HAP-1 (cell line): ENCODE results near the gene SH3GLB1.

Experiments used
- DNase-seq, 2 experiments: peaks; one replicate each; pipeline ENCODE4 v3.0.0-alpha.2; 2016 to 2020; ENCODE audit warnings: low spot score in 2 of 2
- H3K27me3 ChIP-seq: fragments of 250-450 bp; sonication (Bioruptor Pico); 2 replicates; pipeline ENCODE4 v1.5.1; 2020; ENCODE audit warnings: low read depth, mild to moderate bottlenecking, moderate library complexity
- H3K36me3 ChIP-seq: fragments of 250-450 bp; sonication (Bioruptor Pico); replicated peaks from 2 replicates; pipeline ENCODE4 v1.5.1; 2020; ENCODE audit warnings: mild to moderate bottlenecking
- H3K4me1 ChIP-seq: fragments of 250-450 bp; sonication (Bioruptor Pico); 2 replicates; pipeline ENCODE4 v1.5.1; 2020; ENCODE audit warnings: mild to moderate bottlenecking
- H3K4me3 ChIP-seq: fragments of 250-450 bp; sonication (Bioruptor Pico); 2 replicates; pipeline ENCODE4 v1.5.1; 2020; ENCODE audit warnings: mild to moderate bottlenecking, moderate library complexity
- H3K9me3 ChIP-seq: fragments of 250-450 bp; sonication (Bioruptor Pico); 2 replicates; pipeline ENCODE4 v1.5.1; 2020; ENCODE audit warnings: mild to moderate bottlenecking, moderate library complexity
- in situ Hi-C: fragments of 300-500 bp; cut with MboI; formaldehyde crosslinking; loops from 3 replicates; pipeline ENCODE4 v1.14.3; 2020; ENCODE audit warnings: low sequenced_read_pairs, inconsistent platforms, mixed read lengths

SH3GLB1 gene

GRCh38 chr1:86708920-86709319 is 4.5 kb downstream of the SH3GLB1 start:
- in situ Hi-C loops, result no loop called here
- Histone ChIP-seq H3K4me3 (no peak overlapping the region), H3K4me1 (peaks cover 11% of the 10 kb centered on the region), H3K36me3 (no peaks in the 10 kb centered on the region; the same call in none of the 2 replicates), H3K27me3 (no peaks in the 10 kb centered on the region), H3K9me3 (no peaks in the 10 kb centered on the region)
- DNase-seq, result no peak

- Histone ChIP-seq H3K36me3 (no peaks in the 10 kb centered on the region; the same call in 1 of the 2 replicates), H3K9me3 (no peaks in the 10 kb centered on the region), H3K4me3 (no peak overlapping the region), H3K27me3 (no peaks in the 10 kb centered on the region), H3K4me1 (peaks cover 4% of the 10 kb centered on the region; the same call in 1 of the 2 replicates)
- no peak for DNase-seq
- in situ Hi-C loops, result no loop called here
Observed at GRCh38 chr1:86712088-86712860, 7.9 kb downstream of the SH3GLB1 start.

DNA sequence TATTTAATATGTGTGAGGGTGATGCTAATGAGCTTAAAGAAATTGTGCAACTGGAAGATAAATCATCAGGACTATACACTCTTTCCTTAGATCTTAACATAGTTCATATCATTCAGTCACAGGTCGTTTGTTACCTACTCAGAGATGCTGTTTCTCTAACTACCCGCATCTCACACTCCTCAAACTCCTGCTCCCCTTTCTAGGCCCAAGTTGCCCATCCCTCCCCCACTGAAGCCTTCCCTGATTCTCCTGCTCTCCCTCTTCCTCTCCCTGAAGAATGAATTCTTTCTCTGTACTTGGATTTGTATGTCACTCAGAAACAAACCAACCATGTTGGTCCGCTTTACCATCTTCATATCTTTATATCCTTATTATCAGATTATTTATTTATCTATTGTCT is 9.1 kb downstream of the SH3GLB1 start:
- 0 out of 2 replicates have a peak, but pooled peaks cover 4% of the 10 kb centered on the region for H3K4me1 ChIP-seq
- in situ Hi-C loops, result no loop called here
- no peaks in the 10 kb centered on the region for H3K9me3 ChIP-seq
- H3K4me3 ChIP-seq, result no peak overlapping the region
- no peaks in the 10 kb centered on the region for H3K27me3 ChIP-seq
- no peak for DNase-seq
- H3K36me3 ChIP-seq, result no peaks in the 10 kb centered on the region; the same call in 1 of the 2 replicates

GRCh38 chr1:86714159-86714558 is 9.8 kb downstream of the SH3GLB1 start:
- Histone ChIP-seq H3K27me3 (no peaks in the 10 kb centered on the region), H3K4me1 (0 out of 2 replicates have a peak, but pooled peaks cover 4% of the 10 kb centered on the region), H3K9me3 (no peaks in the 10 kb centered on the region), H3K36me3 (no peaks in the 10 kb centered on the region; the same call in 1 of the 2 replicates), H3K4me3 (no peak overlapping the region)
- in situ Hi-C loops, result no loop called here
- no peak for DNase-seq

GRCh38 chr1:86714561-86715244 is 10.3 kb downstream of the SH3GLB1 start:
- Histone ChIP-seq H3K4me3 (no peak overlapping the region), H3K9me3 (no peaks in the 10 kb centered on the region), H3K27me3 (no peaks in the 10 kb centered on the region), H3K4me1 (0 out of 2 replicates have a peak, but pooled peaks cover 4% of the 10 kb centered on the region), H3K36me3 (no peaks in the 10 kb centered on the region; the same call in 1 of the 2 replicates)
- DNase-seq, result no peak
- in situ Hi-C loops, result no loop called here

GRCh38 chr1:86718786-86719185 is 14.4 kb downstream of the SH3GLB1 start:
- Histone ChIP-seq H3K27me3 (no peaks in the 10 kb centered on the region), H3K36me3 (peaks cover 2% of the 10 kb centered on the region), H3K4me3 (no peak overlapping the region), H3K4me1 (0 out of 2 replicates have a peak, but pooled peaks cover 4% of the 10 kb centered on the region), H3K9me3 (no peaks in the 10 kb centered on the region)
- in situ Hi-C loops, result no loop called here
- no peak for DNase-seq

- Histone ChIP-seq H3K27me3 (no peaks in the 10 kb centered on the region), H3K4me3 (no peak overlapping the region), H3K4me1 (no peaks in the 10 kb centered on the region), H3K36me3 (peaks cover 27% of the 10 kb centered on the region), H3K9me3 (no peaks in the 10 kb centered on the region)
- in situ Hi-C loops, result no loop called here
- DNase-seq, result no peak
Observed at GRCh38 chr1:86731416-86731815, 27.0 kb downstream of the SH3GLB1 start.

- in situ Hi-C loops, result no loop called here
- no peak overlapping the region for H3K4me3 ChIP-seq
- peaks cover 28% of the 10 kb centered on the region for H3K36me3 ChIP-seq
- no peaks in the 10 kb centered on the region for H3K9me3 ChIP-seq
- DNase-seq, result no peak
- no peaks in the 10 kb centered on the region for H3K27me3 ChIP-seq
- no peaks in the 10 kb centered on the region for H3K4me1 ChIP-seq
Observed at GRCh38 chr1:86733340-86733739, 29.0 kb downstream of the SH3GLB1 start.

DNA sequence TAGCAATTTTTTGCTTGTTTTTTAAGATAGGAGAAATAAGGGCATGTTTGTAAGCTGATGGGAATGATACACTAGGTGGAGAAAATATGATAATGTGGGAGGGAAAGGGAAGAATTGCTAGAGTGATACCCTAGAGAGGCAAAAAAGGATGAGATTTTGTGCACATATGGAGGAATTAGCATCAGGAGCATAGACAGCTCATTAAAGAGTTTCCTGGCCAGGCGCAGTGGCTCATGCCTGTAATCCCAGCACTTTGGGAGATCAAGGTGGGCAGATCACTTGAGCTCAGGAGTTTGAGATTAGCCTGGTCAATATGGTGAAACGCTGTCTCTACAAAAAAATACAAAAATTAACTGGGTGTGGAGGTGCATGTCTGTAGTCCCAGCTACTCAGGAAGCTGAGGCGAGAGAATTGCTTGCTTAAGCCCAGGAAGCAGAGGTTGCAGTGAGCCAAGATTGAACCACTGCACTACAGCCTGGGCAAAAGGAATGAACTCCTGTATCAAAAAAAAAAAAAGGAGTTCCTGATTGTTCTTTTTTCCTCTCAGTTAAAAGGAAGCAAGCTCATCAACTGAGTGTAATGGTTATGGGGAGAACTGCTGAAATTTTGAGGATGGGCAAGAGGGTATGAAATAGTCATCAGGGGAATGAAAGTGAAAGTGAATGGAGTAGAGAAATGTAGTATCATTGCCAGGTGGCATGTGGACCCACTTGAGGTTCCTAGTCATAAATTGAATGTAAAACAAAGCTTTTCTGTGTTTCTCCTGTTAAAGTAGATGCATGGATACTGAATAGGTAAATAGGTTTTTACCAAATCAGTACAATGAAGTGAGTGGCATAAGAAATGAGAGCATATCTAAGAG is 35.5 kb downstream of the SH3GLB1 start:
- no peak for DNase-seq
- Histone ChIP-seq H3K27me3 (no peaks in the 10 kb centered on the region), H3K36me3 (peaks cover 27% of the 10 kb centered on the region), H3K9me3 (no peaks in the 10 kb centered on the region), H3K4me1 (no peaks in the 10 kb centered on the region), H3K4me3 (no peak overlapping the region)
- in situ Hi-C loops, result no loop called here

GRCh38 chr1:86741947-86742572 is 37.7 kb downstream of the SH3GLB1 start:
- Histone ChIP-seq H3K4me1 (no peaks in the 10 kb centered on the region), H3K4me3 (no peak overlapping the region), H3K9me3 (no peaks in the 10 kb centered on the region), H3K36me3 (peaks cover 5% of the 10 kb centered on the region), H3K27me3 (no peaks in the 10 kb centered on the region)
- in situ Hi-C loops, result no loop called here
- peak; percentile 51 to 55 for DNase-seq

DNA sequence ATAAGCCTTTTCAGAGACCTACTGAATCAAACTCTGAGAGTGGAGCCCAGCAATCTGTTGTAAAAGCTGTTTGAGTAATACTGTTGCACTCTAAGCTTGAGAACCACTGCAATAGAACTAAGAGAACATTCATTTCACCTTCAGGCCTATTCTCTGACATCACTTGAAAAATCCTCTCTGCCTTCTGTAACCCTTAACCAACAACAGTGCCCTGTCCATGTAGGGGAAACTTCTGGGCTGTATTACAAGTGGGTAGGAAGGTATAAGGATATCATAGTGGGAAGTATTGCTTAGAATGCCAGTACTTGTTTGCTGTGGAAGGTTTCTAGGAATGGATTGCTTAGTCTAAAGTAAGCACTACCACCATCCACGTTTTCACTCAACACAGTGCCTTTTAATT is 42.9 kb downstream of the SH3GLB1 start:
- DNase-seq, result no peak
- H3K4me3 ChIP-seq, result no peak overlapping the region
- H3K4me1 ChIP-seq, result no peaks in the 10 kb centered on the region
- H3K27me3 ChIP-seq, result no peaks in the 10 kb centered on the region
- no peaks in the 10 kb centered on the region for H3K9me3 ChIP-seq
- in situ Hi-C loops, result no loop called here
- peaks cover 5% of the 10 kb centered on the region; the same call in 1 of the 2 replicates for H3K36me3 ChIP-seq

DNA sequence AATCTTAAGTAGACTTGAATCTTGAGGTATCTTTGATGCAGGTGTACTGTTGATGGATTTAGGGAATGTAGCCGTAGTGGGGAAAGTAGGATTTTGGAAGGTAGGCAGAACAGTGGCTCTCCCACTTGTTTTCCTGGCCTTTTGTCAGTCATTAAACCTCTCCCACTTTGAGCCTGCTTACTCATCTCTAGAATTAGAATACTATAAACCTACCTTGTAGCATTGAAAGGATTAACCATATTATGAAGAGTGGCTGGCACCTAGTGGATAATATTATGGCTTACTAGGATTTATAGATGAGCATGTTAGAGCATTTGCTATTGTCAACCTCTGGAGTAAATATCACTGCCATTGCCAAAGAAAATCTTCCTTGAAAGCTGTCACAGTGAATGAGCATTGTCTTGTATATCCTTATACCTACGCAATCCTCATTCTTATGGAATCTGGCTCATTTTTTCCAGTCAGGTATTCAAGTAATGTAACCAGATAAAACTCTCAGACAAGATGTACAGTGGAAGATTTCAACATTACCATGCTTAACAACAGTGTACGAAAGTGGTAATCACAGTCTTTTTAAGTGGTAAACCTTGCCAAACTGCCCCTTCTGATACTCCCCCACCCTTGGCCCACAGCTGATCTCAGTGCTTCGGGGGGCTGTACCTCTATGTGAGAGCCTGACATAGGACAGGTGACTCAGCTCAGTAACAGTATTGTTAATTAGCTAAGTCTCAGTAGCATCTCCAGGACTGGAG is 44.4 kb downstream of the SH3GLB1 start:
- no peak for DNase-seq
- no peaks in the 10 kb centered on the region for H3K27me3 ChIP-seq
- in situ Hi-C loops, result no loop called here
- H3K4me1 ChIP-seq, result no peaks in the 10 kb centered on the region
- H3K4me3 ChIP-seq, result no peak overlapping the region
- no peaks in the 10 kb centered on the region for H3K36me3 ChIP-seq
- H3K9me3 ChIP-seq, result no peaks in the 10 kb centered on the region

DNA sequence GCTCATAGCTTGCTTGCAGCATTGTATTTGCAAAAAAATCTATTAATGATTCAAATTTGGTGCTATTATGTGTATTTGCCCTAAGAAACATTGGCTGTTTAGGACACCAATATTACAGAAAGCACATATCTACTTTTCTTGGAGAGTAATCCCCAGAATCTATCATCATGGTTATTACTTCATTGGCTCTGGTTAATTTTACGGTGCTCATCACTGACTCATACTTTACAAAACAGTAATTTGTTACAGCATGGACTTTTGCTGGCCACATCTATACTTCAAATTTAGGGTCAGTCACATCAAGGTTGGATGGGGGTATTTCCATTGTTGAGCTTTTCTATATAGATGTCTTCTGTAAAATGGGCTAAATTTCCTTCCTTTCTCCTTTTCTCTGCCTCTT is 45.7 kb downstream of the SH3GLB1 start:
- Histone ChIP-seq H3K4me1 (no peaks in the 10 kb centered on the region), H3K9me3 (no peaks in the 10 kb centered on the region), H3K4me3 (no peak overlapping the region), H3K36me3 (no peaks in the 10 kb centered on the region), H3K27me3 (no peaks in the 10 kb centered on the region)
- DNase-seq, result no peak
- in situ Hi-C loops, result no loop called here
